SH-SY5Y (cell line): ENCODE data around the gene KRT71.

Source experiments
- GATA2 ChIP-seq: IDR thresholded peaks from 2 replicates; pipeline ENCODE4 v1.6.1; 2011; ENCODE audit warnings: mild to moderate bottlenecking, low read depth, low read length
- GATA3 ChIP-seq: IDR thresholded peaks from 2 replicates; pipeline ENCODE4 v1.6.1; 2011; ENCODE audit warnings: low read depth, mild to moderate bottlenecking, low read length, moderate library complexity

- TF ChIP-seq GATA3 (no peak), GATA2 (no peak)
Observed at GRCh38 chr12:52523824-52524223, 29.1 kb downstream of the KRT71 start.
